Activated CD4-positive, alpha-beta T cell treated with anti-CD3 and anti-CD28 coated beads for 48 hours (primary cell): ENCODE measurements around the gene EPN2.

Experiments
- DNase-seq: peaks from one replicate; pipeline ENCODE4 v3.0.0-alpha.2; 2020

Gene EPN2

GRCh38 chr17:19384723-19385391 lies 147.7 kb downstream of the EPN2 start:
- DNase-seq: no peak

- no peak for DNase-seq
Observed at GRCh38 chr17:19385521-19385983, 148.4 kb downstream of the EPN2 start.
